ENCODE data around the gene SLC41A1. TPM values are rescaled to one million over a fixed set of nuclear protein-coding genes. Genes with fewer than 3 reads are reported as not detected.

SLC41A1 gene
- total RNA-seq, 1 donor from 2014 or later: 17.7 TPM

DNA sequence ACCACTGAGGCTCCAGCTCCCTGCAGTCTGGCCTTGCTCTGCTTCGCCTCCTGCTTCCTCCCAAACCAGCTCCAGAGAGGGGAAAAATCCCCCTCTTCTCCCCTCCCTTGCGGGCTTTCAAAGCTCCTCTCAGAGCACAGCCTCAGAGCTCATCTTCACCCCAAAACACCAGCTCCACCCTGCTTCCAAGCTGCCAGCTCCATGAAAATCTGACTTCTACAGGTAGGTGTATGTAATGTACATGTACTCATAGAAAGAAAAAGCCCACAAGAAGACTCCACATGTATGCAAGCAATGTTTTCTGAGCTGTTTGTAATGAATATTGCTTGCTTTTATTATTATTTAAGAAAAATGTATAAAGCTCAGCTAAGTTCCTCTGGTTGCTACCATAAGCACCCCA, 8.4 kb downstream of the SLC41A1 start:
- H3K27me3 ChIP-seq: no peaks in the 10 kb centered on the region
- peaks cover 0 to 5% of the 10 kb centered on the region in 2 donors for H3K36me3 ChIP-seq
- intact Hi-C loops (cut with DNase I): no loop called here
- H3K9me3 ChIP-seq: no peaks in the 10 kb centered on the region
- H3K27ac ChIP-seq: no peak overlapping the region
- no peak overlapping the region for H3K4me3 ChIP-seq
- no peak for DNase-seq (ENCODE audit: extremely low spot score in 2 of 2)
- H3K4me1 ChIP-seq: peaks cover 37% of the 10 kb centered on the region
- TF ChIP-seq POLR2A (IDR thresholded peaks at IDR 0.05): no peak
- no peak for TF ChIP-seq POLR2AphosphoS5 (IDR thresholded peaks at IDR 0.05; ENCODE audit: insufficient read depth in 1 of 2, low read depth in 1 of 2)
- TF ChIP-seq, protein P1, sequence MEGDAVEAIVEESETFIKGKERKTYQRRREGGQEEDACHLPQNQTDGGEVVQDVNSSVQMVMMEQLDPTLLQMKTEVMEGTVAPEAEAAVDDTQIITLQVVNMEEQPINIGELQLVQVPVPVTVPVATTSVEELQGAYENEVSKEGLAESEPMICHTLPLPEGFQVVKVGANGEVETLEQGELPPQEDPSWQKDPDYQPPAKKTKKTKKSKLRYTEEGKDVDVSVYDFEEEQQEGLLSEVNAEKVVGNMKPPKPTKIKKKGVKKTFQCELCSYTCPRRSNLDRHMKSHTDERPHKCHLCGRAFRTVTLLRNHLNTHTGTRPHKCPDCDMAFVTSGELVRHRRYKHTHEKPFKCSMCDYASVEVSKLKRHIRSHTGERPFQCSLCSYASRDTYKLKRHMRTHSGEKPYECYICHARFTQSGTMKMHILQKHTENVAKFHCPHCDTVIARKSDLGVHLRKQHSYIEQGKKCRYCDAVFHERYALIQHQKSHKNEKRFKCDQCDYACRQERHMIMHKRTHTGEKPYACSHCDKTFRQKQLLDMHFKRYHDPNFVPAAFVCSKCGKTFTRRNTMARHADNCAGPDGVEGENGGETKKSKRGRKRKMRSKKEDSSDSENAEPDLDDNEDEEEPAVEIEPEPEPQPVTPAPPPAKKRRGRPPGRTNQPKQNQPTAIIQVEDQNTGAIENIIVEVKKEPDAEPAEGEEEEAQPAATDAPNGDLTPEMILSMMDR (IDR thresholded peaks at IDR 0.05): no peak

DNA sequence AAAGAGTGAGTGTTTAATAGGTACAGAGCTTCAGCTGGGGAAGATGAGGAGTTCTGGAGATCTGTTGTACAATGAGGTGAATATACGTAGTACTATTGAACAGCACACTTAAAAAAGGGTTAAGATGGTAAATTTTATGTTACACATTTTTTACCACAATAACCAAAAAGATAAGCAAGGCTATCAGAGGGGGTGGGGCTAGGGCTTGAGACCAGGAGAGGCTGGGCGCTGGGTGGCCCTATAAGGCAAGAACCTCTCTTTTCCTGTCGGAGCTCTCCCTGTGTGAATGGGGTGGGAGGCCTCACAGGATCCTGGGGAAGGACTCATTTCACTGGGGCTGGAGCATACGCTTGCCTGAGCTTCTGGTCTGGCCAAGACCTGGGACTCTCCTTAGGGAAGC, 9.0 kb downstream of the SLC41A1 start:
- H3K4me1 ChIP-seq: peaks cover 31% of the 10 kb centered on the region
- H3K27me3 ChIP-seq: no peaks in the 10 kb centered on the region
- intact Hi-C loops (cut with DNase I): no loop called here
- H3K9me3 ChIP-seq: no peaks in the 10 kb centered on the region
- H3K4me3 ChIP-seq: no peak overlapping the region
- no peak for TF ChIP-seq POLR2AphosphoS5 (IDR thresholded peaks at IDR 0.05; ENCODE audit: insufficient read depth in 1 of 2, low read depth in 1 of 2)
- no peak for TF ChIP-seq POLR2A (IDR thresholded peaks at IDR 0.05)
- TF ChIP-seq, protein P1 (IDR thresholded peaks at IDR 0.05): no peak
- H3K36me3 ChIP-seq: peaks cover 0 to 11% of the 10 kb centered on the region in 2 donors
- no peak overlapping the region for H3K27ac ChIP-seq
- no peak for DNase-seq (ENCODE audit: extremely low spot score in 2 of 2)

DNA sequence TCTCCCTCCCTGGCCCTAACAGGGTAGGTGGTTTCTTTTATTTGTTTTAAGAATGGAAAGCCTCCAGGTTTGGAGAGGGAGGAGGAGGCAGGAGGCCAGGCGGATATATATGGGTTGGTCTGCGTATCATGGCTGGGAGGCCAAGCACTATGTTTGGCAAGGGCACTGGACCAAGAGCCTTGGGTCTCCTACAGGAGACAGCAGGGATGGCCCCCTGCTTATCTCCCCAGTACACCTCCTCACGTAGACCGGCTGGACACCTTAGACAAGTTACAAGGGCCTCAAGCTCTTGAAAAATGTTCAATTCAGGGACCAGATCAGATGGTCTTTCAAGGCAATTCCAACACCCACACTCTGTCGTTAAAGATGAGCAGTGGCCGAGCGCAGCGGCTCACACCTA, 10.9 kb downstream of the SLC41A1 start:
- no peaks in the 10 kb centered on the region for H3K27me3 ChIP-seq
- intact Hi-C loops (cut with DNase I): no loop called here

DNA sequence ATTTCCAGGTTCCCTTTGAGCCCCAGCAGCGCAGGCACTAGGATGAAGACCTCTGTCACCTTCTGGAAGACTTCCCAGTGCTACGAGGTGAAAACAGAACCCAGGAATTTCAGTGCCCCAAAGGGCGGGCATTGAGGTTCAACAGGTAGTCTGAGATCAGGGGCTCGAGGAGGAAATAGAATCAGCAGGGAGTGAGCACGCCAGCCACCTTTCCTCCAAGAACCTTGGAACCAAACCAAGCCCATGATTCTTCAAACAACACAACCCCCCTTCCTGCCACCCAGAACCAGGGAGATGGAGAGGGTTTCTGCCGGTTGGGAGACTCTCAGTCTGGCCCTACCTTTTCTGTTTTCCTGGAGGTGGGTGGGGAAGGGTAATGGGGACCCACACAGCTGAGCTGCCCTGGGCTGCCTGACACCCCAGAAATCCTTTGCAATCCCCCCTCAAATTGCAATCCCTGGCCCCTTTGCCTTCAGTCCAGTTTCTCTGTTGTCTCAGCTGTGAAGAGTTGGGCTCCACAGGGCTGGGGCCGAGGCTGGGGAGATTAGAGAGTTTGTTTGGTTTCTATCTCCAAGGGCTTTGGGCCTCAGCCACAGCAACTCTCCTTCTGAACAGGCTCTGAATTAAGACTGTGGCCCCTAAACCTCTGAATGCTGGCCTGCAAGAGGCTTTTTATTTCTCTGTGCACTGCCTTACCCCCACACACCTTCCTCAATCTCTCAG, 11.9 kb downstream of the SLC41A1 start:
- intact Hi-C loops (cut with DNase I): no loop called here
- H3K27ac ChIP-seq: no peak overlapping the region
- TF ChIP-seq POLR2AphosphoS5 (IDR thresholded peaks at IDR 0.05; ENCODE audit: insufficient read depth in 1 of 2, low read depth in 1 of 2) (no peak), POLR2A (IDR thresholded peaks at IDR 0.05) (no peak)
- TF ChIP-seq, protein P1 (IDR thresholded peaks at IDR 0.05): no peak
- H3K9me3 ChIP-seq: no peaks in the 10 kb centered on the region
- H3K27me3 ChIP-seq: no peaks in the 10 kb centered on the region
- no peak overlapping the region for H3K4me3 ChIP-seq
- H3K36me3 ChIP-seq: peaks cover 0 to 39% of the 10 kb centered on the region in 2 donors
- DNase-seq (ENCODE audit: extremely low spot score in 2 of 2): no peak
- H3K4me1 ChIP-seq: peaks cover 13% of the 10 kb centered on the region

More for the DNA sequence above, 10.9 kb downstream of the SLC41A1 start:
- DNase-seq (ENCODE audit: extremely low spot score in 2 of 2): no peak
- Histone ChIP-seq H3K4me1 (peaks cover 18% of the 10 kb centered on the region), H3K9me3 (no peaks in the 10 kb centered on the region), H3K27ac (no peak overlapping the region), H3K36me3 (peaks cover 0 to 30% of the 10 kb centered on the region in 2 donors), H3K4me3 (no peak overlapping the region)
- TF ChIP-seq POLR2A (IDR thresholded peaks at IDR 0.05): no peak
- TF ChIP-seq POLR2AphosphoS5 (IDR thresholded peaks at IDR 0.05; ENCODE audit: insufficient read depth in 1 of 2, low read depth in 1 of 2): no peak
- TF ChIP-seq, protein P1 (IDR thresholded peaks at IDR 0.05): no peak

DNA sequence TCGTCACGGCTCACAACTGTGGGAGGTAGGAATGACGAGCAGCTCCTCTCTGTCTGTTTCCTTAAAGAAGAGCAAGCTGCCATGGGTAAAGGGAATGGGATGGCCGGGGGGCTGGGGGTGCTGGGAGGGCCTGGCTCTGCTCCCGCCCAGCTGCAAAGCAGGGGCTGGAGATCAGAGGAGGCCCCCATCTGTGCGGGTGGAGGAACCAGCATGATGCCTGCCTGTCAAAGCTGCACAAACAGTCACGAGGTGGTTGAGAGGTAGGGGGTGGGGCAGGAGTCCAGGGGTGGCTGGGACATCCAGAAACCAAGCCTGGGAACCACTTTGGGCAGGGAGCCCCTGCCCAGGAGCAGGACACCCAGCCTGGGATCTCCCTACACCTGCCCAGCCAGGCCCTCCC, 12.6 kb downstream of the SLC41A1 start:
- TF ChIP-seq POLR2A (IDR thresholded peaks at IDR 0.05): no peak
- TF ChIP-seq, protein P1 (IDR thresholded peaks at IDR 0.05): no peak
- no peak for TF ChIP-seq POLR2AphosphoS5 (IDR thresholded peaks at IDR 0.05; ENCODE audit: insufficient read depth in 1 of 2, low read depth in 1 of 2)
- H3K4me1 ChIP-seq: peaks cover 6% of the 10 kb centered on the region
- H3K36me3 ChIP-seq: peaks cover 0 to 46% of the 10 kb centered on the region in 2 donors
- no peak overlapping the region for H3K4me3 ChIP-seq
- H3K27me3 ChIP-seq: no peaks in the 10 kb centered on the region
- no peaks in the 10 kb centered on the region for H3K9me3 ChIP-seq
- intact Hi-C loops (cut with DNase I): no loop called here
- H3K27ac ChIP-seq: no peak overlapping the region
- no peak for DNase-seq (ENCODE audit: extremely low spot score in 2 of 2)

Measured in vagina (tissue), 2 donors.